Measurements from ENCODE around the gene DHRS3.
"Not testable (repeated sequence)": the region's sequence is repeated elsewhere in the genome, so short reads cannot be mapped to it uniquely, and the experiment has no call there.

Gene DHRS3

GRCh38 chr1:12617901-12618660, at the start of gene DHRS3:
Gene DHRS3 (minus strand): TSS chr1:12618210. CDS start chr1:12617348, 862 bp downstream.
- DNase-seq (ENCODE audit: low read depth in 1 of 2, low spot score in 1 of 2): peak; percentile 33 to 43

- no peak for DNase-seq (ENCODE audit: low read depth in 1 of 2, low spot score in 1 of 2)
Measured at GRCh38 chr1:12666141-12666735, 48.2 kb upstream of the DHRS3 start.

GRCh38 chr1:12665511-12665910, 47.5 kb upstream of the DHRS3 start:
- DNase-seq (ENCODE audit: low read depth in 1 of 2, low spot score in 1 of 2): no peak

GRCh38 chr1:12662556-12662955, 44.5 kb upstream of the DHRS3 start:
- no peak for DNase-seq (ENCODE audit: low read depth in 1 of 2, low spot score in 1 of 2)

GRCh38 chr1:12661606-12662219, 43.7 kb upstream of the DHRS3 start:
- no peak for DNase-seq (ENCODE audit: low read depth in 1 of 2, low spot score in 1 of 2)

- peak; percentile 32 to 73 for DNase-seq (ENCODE audit: low read depth in 1 of 2, low spot score in 1 of 2)
Measured at GRCh38 chr1:12658531-12659453, 40.8 kb upstream of the DHRS3 start.

GRCh38 chr1:12657885-12658512, 40.0 kb upstream of the DHRS3 start:
- DNase-seq (ENCODE audit: low read depth in 1 of 2, low spot score in 1 of 2): not testable (repeated sequence)

- no peak for DNase-seq (ENCODE audit: low read depth in 1 of 2, low spot score in 1 of 2)
Measured at GRCh38 chr1:12657060-12657884, 39.3 kb upstream of the DHRS3 start.

GRCh38 chr1:12656575-12656974, 38.6 kb upstream of the DHRS3 start:
- DNase-seq (ENCODE audit: low read depth in 1 of 2, low spot score in 1 of 2): no peak

- DNase-seq (ENCODE audit: low read depth in 1 of 2, low spot score in 1 of 2): no peak
Measured at GRCh38 chr1:12654657-12655056, 36.6 kb upstream of the DHRS3 start.

GRCh38 chr1:12654004-12654567, 36.1 kb upstream of the DHRS3 start:
- no peak for DNase-seq (ENCODE audit: low read depth in 1 of 2, low spot score in 1 of 2)

GRCh38 chr1:12649971-12650421, 32.0 kb upstream of the DHRS3 start:
- DNase-seq (ENCODE audit: low read depth in 1 of 2, low spot score in 1 of 2): no peak

- no peak for DNase-seq (ENCODE audit: low read depth in 1 of 2, low spot score in 1 of 2)
Measured at GRCh38 chr1:12648741-12649140, 30.7 kb upstream of the DHRS3 start.

GRCh38 chr1:12645401-12645800, 27.4 kb upstream of the DHRS3 start:
- DNase-seq (ENCODE audit: low read depth in 1 of 2, low spot score in 1 of 2): not testable (repeated sequence)

GRCh38 chr1:12644829-12645228, 26.8 kb upstream of the DHRS3 start:
- no peak for DNase-seq (ENCODE audit: low read depth in 1 of 2, low spot score in 1 of 2)

- DNase-seq (ENCODE audit: low read depth in 1 of 2, low spot score in 1 of 2): no peak
Measured at GRCh38 chr1:12644237-12644636, 26.2 kb upstream of the DHRS3 start.

- DNase-seq (ENCODE audit: low read depth in 1 of 2, low spot score in 1 of 2): no peak
Measured at GRCh38 chr1:12643785-12644184, 25.8 kb upstream of the DHRS3 start, which contains the start of gene AADACL4. Gene AADACL4 (plus strand): TSS chr1:12644085. CDS start chr1:12644547, 462 bp downstream.

- no peak for DNase-seq (ENCODE audit: low read depth in 1 of 2, low spot score in 1 of 2)
Measured at GRCh38 chr1:12643079-12643478, 25.1 kb upstream of the DHRS3 start.

- no peak for DNase-seq (ENCODE audit: low read depth in 1 of 2, low spot score in 1 of 2)
Measured at GRCh38 chr1:12640958-12641272, 22.9 kb upstream of the DHRS3 start.
